HL-60/S4 (cell line): Measurements from ENCODE around the gene NGF.
"Not testable (repeated sequence)": the region's sequence is repeated elsewhere in the genome, so short reads cannot be mapped to it uniquely, and the experiment has no call there.

Experiments used
- in situ Hi-C: fragments of 300-500 bp; cut with MboI; formaldehyde crosslinking; loops from 2 replicates; pipeline ENCODE4 v1.14.3; 2022; ENCODE audit warnings: low sequenced_read_pairs

Gene NGF

DNA sequence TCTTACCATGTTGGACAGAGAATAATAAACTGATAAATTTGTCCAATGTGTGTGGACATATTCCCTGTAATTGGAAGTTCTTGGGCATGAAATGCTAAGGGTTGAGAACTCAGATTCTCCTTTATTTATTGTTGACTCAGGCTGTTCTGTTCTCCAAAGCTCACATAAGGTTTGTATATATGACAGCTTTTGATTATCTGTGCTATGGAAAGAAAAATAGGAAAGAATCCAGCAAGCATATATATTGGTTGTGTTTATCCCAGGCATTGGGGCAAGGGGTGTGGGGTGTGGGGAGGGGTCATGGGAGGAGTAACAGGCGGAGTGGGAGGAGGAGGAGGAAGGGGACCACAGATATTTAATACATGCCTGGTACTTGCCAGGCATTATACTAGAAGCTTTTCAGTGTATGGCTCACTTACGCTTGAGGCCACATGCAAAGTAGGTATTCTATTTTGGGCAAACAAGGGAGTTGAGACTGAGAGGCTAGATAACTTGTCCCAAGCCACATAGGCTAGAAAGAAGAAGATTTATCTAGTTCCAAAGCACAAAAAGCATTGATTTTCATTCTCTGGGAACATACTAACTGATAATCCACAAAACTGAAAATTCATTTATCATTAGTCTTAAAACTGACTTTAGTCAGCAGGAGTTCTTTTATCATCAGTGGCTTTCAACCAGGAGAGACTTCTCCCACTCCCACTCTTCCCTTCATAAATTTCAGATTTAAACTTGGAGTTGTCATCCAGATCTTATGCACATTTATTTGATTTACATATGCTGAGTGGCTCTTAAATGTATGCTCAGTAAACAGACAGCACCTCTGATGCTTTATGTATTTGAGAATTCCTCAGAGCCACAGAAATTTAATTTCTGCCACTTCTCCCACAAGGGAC, 27.2 kb downstream of the NGF start:
- in situ Hi-C loops, result no loop called here

DNA sequence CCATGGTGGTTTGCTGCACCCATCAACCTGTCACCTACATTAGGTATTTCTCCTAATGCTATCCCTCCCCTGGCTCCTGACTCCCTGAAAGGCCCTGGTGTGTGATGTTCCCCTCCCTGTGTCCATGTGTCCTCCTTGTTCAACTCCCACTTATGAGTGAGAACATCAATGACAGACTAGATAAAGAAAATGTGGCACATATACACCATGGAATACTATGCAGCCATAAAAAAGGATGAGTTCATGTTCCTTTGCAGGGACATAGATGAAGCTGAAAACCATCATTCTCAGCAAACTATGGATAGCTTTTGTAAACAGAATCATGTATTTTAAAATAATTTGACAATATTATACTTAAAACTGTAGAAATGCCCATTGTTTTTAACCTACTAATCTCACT, 28.5 kb downstream of the NGF start:
- in situ Hi-C loops, result not testable (repeated sequence)

DNA sequence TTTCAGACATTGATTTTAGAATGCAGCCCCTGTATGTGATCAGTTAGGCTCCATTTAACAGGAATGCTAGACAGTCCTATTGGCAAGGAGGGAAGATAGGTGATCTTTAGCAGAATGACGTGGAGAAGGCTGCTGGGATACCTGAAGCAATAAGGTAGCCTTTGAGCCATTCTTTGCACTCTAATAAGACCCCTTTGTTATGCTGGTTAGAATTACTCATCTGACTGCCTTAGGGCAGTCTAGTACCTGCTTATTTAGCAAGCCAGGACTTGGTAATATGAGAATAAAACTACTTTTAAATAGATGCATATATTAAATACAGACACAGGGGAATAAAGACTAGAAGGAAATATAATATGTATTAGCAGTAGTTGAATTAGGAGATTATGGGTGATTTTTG, 29.1 kb downstream of the NGF start:
- in situ Hi-C loops, result no loop called here

DNA sequence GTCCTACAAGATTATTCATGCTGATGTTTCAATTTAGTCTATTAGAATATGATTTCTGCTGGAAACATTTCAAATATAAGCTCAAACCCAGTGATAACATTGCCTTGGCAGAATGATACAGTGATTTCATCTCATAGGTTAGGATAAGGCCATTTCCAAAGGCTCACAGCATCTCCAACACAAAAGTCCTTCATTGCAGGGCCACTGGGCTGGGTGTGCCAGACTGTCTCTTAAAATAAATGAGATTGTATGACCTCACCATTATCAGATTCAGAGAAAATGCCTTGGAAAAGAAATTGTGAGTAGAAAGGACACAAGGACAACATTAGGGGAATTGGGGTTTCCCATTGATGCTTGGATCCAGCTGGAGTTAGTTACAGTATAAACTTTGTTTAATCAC, 30.4 kb downstream of the NGF start:
- in situ Hi-C loops, result no loop called here

DNA sequence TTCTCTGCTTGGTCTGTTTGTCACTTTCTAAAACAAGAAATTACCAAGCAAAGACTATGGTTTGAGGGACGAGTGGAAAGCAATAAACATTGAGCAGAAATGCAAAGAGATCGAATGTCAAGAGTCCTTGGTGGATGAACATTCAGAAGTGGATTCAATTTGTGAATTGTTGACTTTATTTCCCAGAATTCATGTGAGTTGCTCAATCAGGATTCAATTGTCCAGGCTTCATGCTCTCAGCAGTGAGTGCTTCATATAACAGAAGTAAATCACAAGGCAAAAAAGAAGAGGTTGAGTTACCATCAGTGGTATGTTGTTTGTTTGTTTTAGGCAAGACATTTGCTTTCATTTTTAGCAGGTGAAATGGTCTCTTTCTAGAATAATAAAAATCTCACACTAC, 31.9 kb downstream of the NGF start:
- in situ Hi-C loops, result no loop called here

DNA sequence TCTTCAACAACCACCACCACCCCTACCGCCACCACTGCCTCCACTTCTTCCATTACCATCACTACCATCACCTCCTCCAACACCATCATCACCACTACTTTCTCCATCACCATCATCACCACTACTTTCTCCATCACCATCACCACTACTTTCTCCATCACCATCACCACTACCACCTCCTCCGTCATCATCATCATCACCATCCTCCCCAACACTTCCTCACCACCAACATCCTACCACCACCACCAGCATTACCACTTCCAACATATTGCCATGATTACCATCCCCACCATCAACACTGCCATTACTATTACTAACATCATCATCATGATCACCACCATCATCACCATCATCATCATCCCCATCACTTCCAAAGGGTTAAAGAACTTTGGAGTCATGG, 34.7 kb downstream of the NGF start:
- in situ Hi-C loops, result no loop called here

DNA sequence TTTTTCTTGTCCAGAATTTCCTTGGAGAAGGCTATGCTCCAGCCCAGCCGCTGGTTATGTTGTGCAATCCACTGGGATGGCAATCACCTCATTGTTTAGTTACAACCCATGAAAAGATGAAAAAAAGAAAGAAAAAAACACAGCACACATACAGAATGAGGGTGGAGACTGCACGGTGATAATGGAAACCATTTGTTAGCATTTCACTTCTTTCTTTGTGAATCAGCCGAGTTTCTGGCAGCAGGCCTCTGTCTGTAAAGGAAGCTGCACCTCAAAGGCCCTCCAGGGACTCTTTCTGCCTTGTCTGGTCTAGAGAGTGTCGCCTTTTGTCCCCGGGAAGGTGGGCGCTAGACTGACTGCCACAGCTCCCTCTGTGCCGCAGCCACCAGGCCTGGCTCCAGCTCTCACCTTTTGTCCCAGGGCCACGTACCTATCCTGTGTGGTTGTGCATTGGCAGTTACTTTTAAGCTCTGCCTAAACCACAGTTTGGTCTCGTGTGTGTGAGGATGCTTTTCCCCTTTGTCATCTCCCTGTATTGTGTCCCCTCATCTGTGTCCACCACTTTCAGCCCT, 35.6 kb downstream of the NGF start:
- in situ Hi-C loops, result no loop called here

DNA sequence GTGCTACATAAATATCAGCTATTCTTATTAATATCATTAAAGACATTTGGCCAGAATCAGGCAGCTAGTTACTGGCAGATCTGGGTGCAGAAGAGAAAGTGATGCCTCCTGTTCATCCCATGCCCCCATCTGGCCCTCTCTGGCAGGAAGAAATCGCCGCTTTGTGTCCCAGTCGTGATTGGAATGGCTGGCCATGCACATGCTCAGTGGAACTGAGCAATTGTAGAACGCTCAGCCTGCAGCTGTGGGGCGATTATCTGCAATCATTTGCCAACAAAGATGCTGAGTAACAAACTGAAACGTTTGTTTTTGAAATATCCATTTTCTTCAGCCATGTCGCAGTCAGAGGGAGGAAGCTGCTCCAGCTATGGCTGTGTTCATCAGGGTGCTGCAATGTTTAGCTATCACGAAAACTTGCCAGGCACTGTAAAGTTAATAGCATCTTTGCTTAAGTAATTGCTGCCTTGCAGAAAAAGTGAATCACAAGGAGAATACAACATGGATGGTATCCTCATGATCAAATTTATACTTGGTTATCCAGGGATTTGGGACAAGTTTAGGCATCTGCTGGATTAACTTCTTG, 36.5 kb downstream of the NGF start:
- in situ Hi-C loops, result no loop called here

DNA sequence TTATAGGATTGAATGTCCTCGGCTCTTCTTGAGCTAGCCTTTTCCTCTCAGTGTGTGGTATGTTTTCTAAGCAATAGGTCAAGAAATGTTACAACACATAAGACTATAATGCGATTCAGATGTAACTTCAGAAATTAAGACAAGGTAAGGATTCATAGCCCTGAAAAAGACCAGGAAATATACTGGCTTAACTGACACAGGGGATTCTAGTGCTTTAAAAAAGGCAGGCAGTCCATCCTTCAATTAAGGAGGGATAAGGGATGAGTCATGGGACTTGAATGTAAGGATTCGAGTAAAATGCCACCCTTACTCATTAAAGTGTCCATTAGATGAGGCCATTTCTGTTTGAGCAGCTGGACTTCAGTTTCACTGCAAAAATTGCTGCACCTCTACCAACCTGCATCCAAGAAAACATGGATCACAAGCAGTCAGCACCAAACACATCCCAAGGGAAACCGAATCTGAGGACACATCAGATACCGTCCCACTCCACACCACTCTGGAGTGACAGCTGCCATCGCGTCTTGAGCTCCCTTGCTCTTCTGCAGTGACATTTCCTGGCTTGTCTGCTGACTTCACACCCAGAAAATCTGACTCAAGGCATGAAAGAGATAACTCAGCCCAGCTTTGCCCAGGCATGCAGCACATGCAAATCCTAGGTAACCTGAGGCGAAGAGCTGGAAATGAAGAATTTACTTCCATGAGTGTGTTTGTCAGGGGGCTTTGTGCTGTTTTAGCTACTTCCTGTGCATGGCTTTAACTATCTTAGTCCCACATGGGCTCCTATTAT, 37.8 kb downstream of the NGF start:
- in situ Hi-C loops, result no loop called here

DNA sequence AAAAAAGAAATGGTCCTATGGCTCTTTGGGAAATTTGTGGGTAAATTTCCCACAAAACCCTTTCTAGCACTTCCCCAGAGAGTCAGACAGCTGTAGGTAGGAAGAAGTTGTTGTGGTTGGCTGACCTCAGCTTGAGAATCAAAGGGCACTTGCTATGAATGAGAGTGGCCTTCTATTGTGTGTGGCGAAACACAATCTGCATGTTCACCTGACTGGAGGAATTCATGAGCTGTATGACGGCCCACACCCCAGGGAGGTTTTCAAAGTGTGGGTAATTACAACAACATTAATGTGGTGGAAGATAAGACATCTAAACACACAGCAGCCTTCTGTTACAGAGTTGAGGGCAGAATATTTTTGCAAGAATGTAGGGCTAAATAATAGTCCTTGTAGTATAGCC, 38.8 kb downstream of the NGF start:
- in situ Hi-C loops, result no loop called here

DNA sequence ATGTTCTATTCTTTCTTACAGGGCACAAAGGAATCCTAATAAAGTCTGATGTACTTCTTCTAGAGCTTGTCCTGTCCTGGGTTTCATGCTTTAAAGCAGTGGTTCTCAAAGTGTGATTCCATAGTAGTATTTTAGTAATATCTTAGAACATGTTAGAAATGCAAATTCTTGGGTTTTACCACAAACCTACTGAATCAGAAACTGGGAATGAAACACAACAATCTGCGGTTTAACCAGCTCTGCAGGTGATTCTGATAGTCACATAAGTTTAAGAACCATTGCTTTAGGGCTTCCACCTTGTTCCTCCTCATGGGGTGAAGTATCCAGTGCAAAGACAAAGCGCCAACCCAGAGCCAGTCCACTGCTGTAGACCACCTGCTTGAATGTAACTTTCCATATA, 41.1 kb downstream of the NGF start:
- in situ Hi-C loops, result no loop called here

DNA sequence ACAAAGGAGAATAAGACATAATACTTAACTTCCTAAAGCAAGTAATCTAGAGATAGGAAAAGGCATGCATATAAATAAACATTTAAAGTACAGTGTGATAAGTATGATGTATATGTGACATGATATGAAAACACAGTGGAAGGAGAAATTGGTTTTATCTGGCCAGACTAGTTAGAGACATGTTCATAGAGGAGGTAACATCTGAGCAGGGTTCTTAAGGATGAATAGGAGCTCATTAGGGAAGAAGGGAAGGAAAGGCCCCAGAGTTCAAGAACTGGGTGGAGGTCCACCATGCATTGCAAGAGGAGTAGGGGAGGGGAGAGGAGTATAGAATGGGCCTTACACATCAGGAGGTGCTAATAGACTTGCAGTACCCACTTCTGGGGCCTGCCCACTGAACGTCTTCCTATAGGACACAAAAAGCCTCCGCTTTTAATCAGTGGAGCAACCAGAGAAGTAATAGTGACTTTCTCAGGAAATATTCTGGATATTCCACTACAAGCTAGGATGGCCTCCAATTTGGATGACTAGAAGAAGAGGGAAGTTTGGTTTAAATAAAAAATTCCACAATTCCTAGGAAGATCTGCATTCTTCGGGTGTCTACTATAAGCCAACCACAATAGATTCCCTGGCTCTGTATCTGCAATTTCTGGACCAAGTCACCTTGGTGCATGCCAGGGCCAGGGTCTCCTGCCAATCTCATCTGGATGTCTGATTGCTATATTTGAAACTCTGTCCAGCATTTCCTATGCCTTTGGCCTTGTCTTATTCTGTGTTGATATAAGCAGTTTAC, 41.9 kb downstream of the NGF start:
- in situ Hi-C loops, result no loop called here

DNA sequence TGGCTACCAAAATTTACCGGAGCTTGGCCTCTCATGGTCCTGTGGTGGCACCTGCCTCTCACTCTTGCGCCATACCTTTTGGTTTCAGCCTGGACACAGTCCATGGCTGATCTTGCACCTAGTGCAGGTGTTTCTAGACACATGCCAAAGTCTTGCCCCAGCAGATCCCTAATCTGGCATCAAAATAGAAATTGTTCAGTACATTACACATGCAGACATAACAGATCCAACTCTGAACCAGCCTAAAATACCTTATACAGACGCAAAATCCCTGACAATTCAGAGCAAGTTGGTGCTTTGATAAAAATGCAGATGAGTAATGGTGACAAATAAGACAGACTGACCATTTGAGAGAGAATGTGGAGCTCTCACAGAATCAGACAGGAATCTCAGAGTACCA, 44.1 kb downstream of the NGF start:
- in situ Hi-C loops, result no loop called here

DNA sequence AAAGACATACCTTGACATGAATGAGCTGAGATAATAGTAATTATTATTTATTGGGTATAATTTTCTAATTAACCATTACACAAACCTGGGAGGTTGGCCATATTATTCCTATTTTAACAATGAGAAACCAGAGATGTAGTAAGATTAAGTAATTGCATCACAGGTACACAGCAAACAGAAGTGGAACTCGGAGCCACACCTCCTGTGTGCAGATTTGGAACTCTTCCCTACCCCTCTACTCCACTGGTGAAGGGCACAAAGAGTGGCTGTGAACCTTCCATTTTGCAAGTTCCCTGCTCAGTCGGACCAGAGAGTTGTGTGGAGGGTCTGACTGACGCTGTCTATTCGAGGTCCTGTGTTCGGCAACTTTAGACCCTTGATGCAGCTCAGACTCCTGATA, 45.0 kb downstream of the NGF start:
- in situ Hi-C loops, result no loop called here

DNA sequence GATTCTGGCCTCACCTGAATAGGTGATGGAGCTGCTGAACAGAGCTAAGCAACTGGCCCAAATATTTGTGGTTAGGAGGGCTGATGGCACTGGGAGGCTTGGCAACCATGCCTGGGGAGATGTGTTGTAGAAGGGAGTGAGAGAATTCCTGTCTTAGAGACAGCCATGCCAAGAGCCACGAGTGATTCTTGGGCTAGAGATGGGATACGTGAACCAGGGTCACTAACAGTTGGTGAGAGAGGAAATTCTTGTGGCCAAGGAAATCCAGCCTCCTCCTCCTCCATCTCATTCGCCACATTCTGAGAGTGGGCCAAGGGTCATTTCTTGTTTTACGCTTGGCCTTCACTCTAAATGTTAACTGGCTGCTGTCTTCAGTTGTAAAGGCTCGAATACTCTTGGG, 46.3 kb downstream of the NGF start:
- in situ Hi-C loops, result no loop called here

DNA sequence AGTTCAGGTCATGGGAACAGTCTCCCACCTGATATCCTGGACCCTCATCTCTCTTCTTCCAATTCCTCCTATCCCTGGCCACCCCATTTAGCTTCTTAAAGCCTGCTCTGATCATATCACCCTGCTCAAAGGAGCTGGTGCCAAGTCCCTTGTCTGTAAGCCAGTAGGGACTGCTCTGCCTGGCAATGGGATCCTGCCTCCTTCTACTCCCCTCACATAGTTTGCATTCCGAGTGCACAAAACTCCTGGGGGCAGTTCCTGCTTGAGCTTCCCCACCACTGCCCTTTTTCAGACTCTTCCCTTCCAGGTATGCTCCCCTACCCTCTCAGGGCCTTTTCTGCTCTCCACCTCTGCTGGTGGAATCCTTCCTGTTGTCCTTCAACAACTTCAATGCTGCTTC, 48.1 kb downstream of the NGF start:
- in situ Hi-C loops, result no loop called here

DNA sequence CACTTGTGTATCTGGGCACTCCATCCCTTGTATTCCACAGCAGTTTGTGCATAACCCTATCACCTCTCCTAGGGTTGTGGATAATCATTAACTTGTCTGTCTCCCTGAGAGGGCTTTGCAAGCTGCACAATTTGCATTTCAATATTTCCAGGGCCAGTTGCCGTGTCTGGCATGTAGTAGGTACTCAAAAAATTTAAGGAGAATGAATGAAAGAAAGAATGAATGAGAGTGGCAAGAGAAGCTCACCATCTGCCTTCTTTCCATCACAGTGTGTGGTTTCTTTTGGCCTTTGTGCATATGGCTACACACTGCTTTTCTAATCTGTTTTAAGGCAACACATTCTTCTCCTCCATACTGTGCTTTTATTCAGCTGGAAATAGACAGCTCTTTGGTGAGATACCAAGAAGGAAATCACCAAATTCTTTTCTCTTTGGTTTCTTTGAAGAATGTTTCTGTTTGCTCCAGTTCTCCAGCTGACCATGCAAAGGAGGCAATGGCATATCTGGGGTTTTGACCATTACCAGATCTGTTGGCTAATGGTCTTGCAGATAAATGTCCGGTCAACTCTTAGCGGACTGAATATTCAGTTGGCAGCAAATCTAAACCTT, 49.4 kb downstream of the NGF start:
- in situ Hi-C loops, result no loop called here

DNA sequence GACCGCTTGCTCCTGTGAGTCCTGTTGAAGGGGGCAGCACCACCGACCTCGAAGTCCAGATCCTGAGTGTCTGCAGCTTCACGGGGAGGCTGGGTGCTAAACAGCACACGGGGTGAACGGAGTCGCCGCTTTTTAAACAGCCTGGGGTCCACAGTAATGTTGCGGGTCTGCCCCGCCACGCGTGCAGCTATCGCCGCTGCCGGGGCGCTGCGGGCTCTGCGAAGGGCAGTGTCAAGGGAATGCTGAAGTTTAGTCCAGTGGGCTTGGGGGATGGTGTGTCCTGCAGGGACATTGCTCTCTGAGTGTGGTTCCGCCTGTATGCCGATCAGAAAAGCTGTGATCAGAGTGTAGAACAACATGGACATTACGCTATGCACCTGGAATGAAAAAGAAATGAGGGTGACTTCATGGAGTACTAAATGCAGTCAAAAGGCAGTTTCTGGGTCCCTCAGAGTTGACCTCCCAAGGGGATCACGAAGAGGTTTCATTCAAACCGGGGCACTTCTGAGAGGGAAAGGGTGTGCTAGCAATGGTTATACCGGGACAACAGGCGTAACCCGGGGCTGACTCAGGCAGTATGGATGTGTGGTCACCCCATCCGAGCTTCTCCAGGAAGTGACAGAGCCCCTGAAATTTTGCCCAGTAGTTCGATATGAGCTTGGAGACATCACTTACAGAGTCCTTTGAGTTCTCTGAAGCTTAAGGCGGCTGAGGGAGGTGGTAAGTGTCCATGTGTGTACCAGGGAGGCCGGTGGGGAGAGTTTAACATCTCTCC, 51.4 kb downstream of the NGF start:
- in situ Hi-C loops, result no loop called here

DNA sequence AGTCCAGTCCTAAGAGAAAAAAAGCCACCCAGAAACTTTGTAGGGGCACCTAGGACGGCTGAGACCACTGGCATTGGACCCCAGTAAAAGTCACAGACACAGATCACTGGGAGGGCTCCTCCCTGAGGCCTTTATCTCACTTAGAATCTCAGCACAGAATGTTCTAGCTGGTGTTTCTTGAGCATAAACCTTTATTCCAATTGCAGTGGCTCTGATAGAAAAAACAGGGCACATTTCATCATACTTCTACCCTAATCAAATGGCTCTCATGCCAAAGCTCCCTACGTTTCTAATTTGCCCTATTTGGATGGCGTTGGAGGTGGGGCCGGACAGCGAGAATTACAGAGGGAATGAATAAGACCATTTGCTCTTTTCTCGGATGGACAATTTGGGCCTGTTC, 53.8 kb downstream of the NGF start:
- in situ Hi-C loops, result no loop called here
